ENCODE data around the gene UNC13B. TPM values are rescaled to one million over a fixed set of nuclear protein-coding genes. Genes with fewer than 3 reads are reported as not detected.

The UNC13B gene
- total RNA-seq, 2 experiments from 2014 or later: 0.64 to 1.1 TPM

GRCh38 chr9:35279946-35280345 is 118.1 kb downstream of the UNC13B start:
- ATAC-seq (ENCODE audit: low read depth): no peak
- no peak for DNase-seq
- POLR2A ChIA-PET: no interaction called here
- Mint-ChIP-seq H3K27me3 (peaks cover 13% of the 10 kb centered on the region), H3K4me3 (no peak overlapping the region), H3K36me3 (peaks cover 4% of the 10 kb centered on the region), H3K4me1 (peaks cover 11% of the 10 kb centered on the region), H3K9me3 (no peaks in the 10 kb centered on the region), H3K27ac (no peak overlapping the region)

- POLR2A ChIA-PET: no interaction called here
- peaks cover 11% of the 10 kb centered on the region for H3K4me1 Mint-ChIP-seq
- no peak for DNase-seq
- peaks cover 4% of the 10 kb centered on the region for H3K36me3 Mint-ChIP-seq
- no peaks in the 10 kb centered on the region for H3K9me3 Mint-ChIP-seq
- H3K4me3 Mint-ChIP-seq: no peak overlapping the region
- no peak overlapping the region for H3K27ac Mint-ChIP-seq
- ATAC-seq (ENCODE audit: low read depth): no peak
- peaks cover 13% of the 10 kb centered on the region for H3K27me3 Mint-ChIP-seq
These were observed 118.6 kb downstream of the UNC13B start for GRCh38 chr9:35280399-35280798.

- no peaks in the 10 kb centered on the region for H3K4me1 Mint-ChIP-seq
- peaks cover 18% of the 10 kb centered on the region for H3K27me3 Mint-ChIP-seq
- DNase-seq (no peak), ATAC-seq (ENCODE audit: low read depth) (no peak)
- no peaks in the 10 kb centered on the region for H3K36me3 Mint-ChIP-seq
- no peaks in the 10 kb centered on the region for H3K9me3 Mint-ChIP-seq
- POLR2A ChIA-PET: interaction anchor here (0.7 kb wide), 1 partner anchor 236 kb away, joined by 4 read pairs; no protein-coding TSS in a partner anchor
- H3K27ac Mint-ChIP-seq: no peak overlapping the region
- H3K4me3 Mint-ChIP-seq: no peak overlapping the region
These were observed 123.9 kb downstream of the UNC13B start for GRCh38 chr9:35285731-35286130.

DNA sequence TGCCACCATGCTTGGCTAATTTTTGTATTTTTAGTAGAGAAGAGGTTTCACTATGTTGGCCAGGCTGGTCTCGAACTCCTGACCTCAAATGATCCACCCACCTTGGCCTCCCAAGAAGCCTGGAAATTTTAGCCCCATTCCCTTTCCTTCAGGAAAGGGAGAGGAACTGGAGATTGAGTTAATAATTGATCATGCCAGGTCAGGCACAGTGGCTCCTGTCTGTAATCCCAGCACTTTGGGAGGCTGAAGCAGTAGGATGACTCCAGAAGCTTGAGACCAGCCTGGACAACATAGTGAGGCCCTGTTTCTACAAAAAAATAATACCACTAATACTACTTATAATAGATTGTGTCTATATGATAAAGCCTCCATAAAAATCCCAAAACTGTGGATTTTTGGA is 124.6 kb downstream of the UNC13B start:
- no peak overlapping the region for H3K4me3 Mint-ChIP-seq
- no peak overlapping the region for H3K27ac Mint-ChIP-seq
- POLR2A ChIA-PET: no interaction called here
- H3K9me3 Mint-ChIP-seq: no peaks in the 10 kb centered on the region
- ATAC-seq (ENCODE audit: low read depth): no peak
- H3K36me3 Mint-ChIP-seq: no peaks in the 10 kb centered on the region
- peaks cover 18% of the 10 kb centered on the region for H3K27me3 Mint-ChIP-seq
- H3K4me1 Mint-ChIP-seq: no peaks in the 10 kb centered on the region
- DNase-seq: no peak

GRCh38 chr9:35287987-35288632 is 126.3 kb downstream of the UNC13B start:
- H3K27me3 Mint-ChIP-seq: peaks cover 15% of the 10 kb centered on the region
- no peaks in the 10 kb centered on the region for H3K36me3 Mint-ChIP-seq
- no peaks in the 10 kb centered on the region for H3K4me1 Mint-ChIP-seq
- no peak for ATAC-seq (ENCODE audit: low read depth)
- no peak for DNase-seq
- no peak overlapping the region for H3K27ac Mint-ChIP-seq
- H3K9me3 Mint-ChIP-seq: no peaks in the 10 kb centered on the region
- H3K4me3 Mint-ChIP-seq: no peak overlapping the region
- POLR2A ChIA-PET: no interaction called here

DNA sequence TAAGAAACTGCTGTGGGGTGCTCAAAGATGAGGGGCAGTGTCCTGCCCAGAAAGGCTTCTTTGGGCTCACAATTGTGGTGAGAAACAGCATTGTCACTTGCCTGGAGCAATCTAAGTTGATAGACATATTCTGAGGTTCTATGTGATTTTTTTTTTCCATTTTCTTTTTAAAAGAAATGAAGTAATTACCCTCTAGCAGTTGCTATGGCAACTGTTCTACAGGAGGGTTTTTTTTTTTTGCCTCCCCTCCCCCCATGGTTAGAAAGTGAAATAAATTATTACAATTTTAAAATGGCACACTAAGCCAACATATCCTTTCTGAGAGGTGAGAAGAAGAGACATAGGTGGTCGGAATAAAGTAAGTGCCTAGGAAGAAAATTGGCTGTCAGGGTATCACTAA is 127.0 kb downstream of the UNC13B start:
- Mint-ChIP-seq H3K27ac (no peak overlapping the region), H3K4me3 (no peak overlapping the region), H3K27me3 (peaks cover 11% of the 10 kb centered on the region), H3K9me3 (no peaks in the 10 kb centered on the region), H3K36me3 (no peaks in the 10 kb centered on the region), H3K4me1 (no peaks in the 10 kb centered on the region)
- DNase-seq (no peak), ATAC-seq (ENCODE audit: low read depth) (no peak)
- POLR2A ChIA-PET: no interaction called here

DNA sequence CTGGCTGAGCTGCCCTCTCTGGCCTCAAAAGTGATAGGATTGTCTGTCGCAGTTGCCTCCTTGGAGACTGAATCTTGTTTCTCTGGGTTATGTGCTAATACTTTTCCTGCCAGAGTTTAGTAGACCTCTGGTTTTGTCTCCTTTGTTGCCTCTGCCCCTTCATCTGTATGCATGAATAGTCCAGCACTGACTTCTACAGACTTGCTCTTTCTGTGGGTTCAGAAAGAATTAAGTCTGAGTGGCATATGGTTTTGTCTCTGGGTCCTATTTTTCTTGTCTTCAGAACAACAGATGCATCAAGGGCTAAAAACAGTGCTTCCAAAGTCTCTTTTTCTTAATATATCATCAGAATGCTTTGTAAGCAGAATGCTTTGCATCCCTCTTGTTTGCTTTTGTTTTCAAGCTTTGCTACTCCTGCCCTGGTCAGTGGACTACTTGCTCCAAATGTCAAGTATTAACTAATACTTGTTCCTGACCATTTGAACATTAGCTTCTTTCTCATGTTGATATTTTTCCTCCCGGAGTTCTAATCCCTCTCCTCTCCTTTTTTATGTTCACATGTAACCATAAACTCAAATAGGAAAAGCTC is 131.7 kb downstream of the UNC13B start:
- H3K9me3 Mint-ChIP-seq: no peaks in the 10 kb centered on the region
- POLR2A ChIA-PET: no interaction called here
- H3K4me1 Mint-ChIP-seq: no peaks in the 10 kb centered on the region
- H3K27ac Mint-ChIP-seq: no peak overlapping the region
- ATAC-seq (ENCODE audit: low read depth) (no peak), DNase-seq (no peak)
- peaks cover 10% of the 10 kb centered on the region for H3K27me3 Mint-ChIP-seq
- H3K4me3 Mint-ChIP-seq: no peak overlapping the region
- no peaks in the 10 kb centered on the region for H3K36me3 Mint-ChIP-seq

DNA sequence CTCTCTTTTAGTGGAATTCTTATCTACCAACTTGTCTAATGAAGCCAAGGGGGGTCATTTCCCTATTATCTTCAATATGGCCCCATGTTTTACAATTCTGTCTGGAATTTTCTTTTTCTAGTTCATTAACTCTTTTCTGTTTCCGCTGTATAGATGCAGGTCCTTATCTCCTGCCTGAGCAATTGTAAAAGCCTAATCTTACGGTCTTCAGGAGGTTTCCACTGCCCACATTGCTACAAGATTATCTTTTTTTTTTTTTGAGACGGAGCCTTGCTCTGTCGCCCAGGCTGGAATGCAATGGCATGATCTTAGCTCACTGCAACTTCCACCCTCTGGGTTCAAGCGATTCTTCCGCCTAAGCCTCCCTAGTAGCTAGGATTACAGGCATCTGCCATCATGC is 132.3 kb downstream of the UNC13B start:
- Mint-ChIP-seq H3K27ac (no peak overlapping the region), H3K9me3 (no peaks in the 10 kb centered on the region), H3K36me3 (no peaks in the 10 kb centered on the region), H3K4me1 (no peaks in the 10 kb centered on the region), H3K4me3 (no peak overlapping the region), H3K27me3 (peaks cover 10% of the 10 kb centered on the region)
- ATAC-seq (ENCODE audit: low read depth) (no peak), DNase-seq (no peak)
- POLR2A ChIA-PET: no interaction called here

DNA sequence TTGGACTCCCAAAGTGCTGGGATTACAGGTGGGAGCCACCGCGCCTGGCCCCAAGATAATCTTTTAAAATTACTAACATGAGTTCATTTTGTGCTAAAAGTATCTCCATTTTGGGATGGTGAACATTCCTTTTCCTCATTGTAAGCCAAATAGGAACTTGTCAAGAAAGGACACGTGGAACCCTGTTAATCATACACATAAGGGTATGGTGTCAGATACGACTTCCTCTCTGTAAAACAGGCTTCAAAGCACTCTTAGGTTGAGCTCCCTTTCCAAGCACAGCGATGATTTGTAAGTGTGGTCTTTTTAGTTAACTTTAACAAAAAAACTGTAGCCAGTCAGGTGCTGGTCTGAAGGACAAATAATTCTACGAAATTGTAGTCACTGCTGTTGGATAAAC is 132.7 kb downstream of the UNC13B start:
- Mint-ChIP-seq H3K27me3 (peaks cover 11% of the 10 kb centered on the region), H3K9me3 (no peaks in the 10 kb centered on the region), H3K4me1 (no peaks in the 10 kb centered on the region), H3K27ac (no peak overlapping the region), H3K4me3 (no peak overlapping the region), H3K36me3 (no peaks in the 10 kb centered on the region)
- no peak for ATAC-seq (ENCODE audit: low read depth)
- POLR2A ChIA-PET: no interaction called here
- no peak for DNase-seq

DNA sequence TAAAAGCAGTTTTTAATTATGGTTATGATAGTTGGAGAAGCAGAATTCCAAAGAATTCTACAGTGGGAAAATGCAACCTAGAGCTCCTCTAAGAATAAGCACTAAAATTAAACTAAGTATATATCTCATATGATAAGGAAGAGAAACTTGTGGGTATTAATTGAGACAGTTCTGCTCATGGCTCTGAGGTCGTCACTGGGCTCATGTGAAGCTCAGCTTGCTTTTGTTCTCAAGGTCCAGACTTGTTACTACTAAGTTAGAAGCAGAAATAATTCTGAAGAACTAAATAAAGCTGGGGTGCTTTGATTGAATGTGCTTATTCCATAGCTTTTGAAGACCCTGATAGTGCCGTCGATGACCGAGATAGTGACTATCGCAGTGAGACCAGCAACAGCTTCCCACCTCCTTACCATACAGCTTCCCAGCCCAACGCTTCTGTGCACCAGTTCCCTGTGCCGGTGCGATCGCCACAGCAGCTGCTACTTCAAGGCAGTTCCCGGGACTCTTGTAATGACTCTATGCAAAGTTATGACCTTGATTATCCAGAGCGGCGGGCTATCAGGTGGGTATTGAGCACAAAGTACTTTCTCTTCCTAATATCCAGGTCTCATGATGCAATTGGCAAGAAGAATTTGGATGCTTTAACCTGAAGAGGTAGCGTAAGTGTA is 133.7 kb downstream of the UNC13B start:
- POLR2A ChIA-PET: no interaction called here
- no peak overlapping the region for H3K4me3 Mint-ChIP-seq
- H3K36me3 Mint-ChIP-seq: no peaks in the 10 kb centered on the region
- ATAC-seq (ENCODE audit: low read depth) (no peak), DNase-seq (no peak)
- no peak overlapping the region for H3K27ac Mint-ChIP-seq
- no peaks in the 10 kb centered on the region for H3K9me3 Mint-ChIP-seq
- peaks cover 16% of the 10 kb centered on the region for H3K27me3 Mint-ChIP-seq
- no peaks in the 10 kb centered on the region for H3K4me1 Mint-ChIP-seq

DNA sequence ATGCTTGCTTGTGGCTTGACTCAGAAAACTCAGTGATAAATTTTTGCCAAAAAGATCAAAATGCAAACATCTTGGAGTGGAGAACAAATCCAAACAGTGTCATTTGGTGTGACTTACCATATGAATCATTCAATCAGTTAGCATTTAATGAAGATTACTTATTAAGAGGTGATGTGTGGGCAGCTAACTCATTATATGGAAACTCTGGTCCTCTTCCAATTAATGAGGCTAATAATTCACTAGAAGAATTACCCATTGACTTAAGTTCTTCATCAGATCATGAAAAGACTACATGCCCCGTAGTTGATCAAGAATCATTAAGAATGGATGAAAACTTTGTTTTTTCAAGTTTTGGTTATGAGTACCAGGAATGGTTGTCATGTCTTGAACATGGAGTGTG is 141.8 kb downstream of the UNC13B start:
- DNase-seq: no peak
- Mint-ChIP-seq H3K27me3 (peaks cover 57% of the 10 kb centered on the region), H3K9me3 (no peaks in the 10 kb centered on the region), H3K36me3 (no peaks in the 10 kb centered on the region), H3K27ac (no peak overlapping the region), H3K4me3 (no peak overlapping the region), H3K4me1 (no peaks in the 10 kb centered on the region)
- ATAC-seq (ENCODE audit: low read depth): no peak
- POLR2A ChIA-PET: no interaction called here

- POLR2A ChIA-PET: no interaction called here
- no peak overlapping the region for H3K4me3 Mint-ChIP-seq
- no peak for ATAC-seq (ENCODE audit: low read depth)
- no peaks in the 10 kb centered on the region for H3K9me3 Mint-ChIP-seq
- no peak for DNase-seq
- peaks cover 50% of the 10 kb centered on the region for H3K27me3 Mint-ChIP-seq
- no peaks in the 10 kb centered on the region for H3K36me3 Mint-ChIP-seq
- no peaks in the 10 kb centered on the region for H3K4me1 Mint-ChIP-seq
- H3K27ac Mint-ChIP-seq: no peak overlapping the region
These were observed 144.5 kb downstream of the UNC13B start for GRCh38 chr9:35306283-35306682.

DNA sequence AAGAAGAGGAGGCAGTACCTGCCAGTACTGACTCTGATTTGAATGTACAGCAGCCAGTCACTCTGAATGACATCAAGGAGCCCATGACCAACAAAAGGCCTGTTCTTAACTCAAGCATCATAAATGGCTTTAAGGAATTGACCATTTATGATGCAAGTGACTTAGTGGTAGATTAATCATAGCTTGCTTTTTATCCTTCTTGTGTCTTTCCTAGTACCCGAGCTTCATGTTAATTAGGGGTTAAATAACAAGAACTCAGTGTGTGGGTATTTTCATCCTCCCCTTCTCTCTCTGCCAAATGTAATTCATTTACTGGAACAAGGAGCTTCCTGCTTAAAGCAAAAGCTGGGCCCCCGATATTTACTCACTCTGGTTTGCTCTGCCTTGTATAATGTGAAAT is 146.5 kb downstream of the UNC13B start:
- H3K4me3 Mint-ChIP-seq: no peak overlapping the region
- H3K4me1 Mint-ChIP-seq: no peaks in the 10 kb centered on the region
- POLR2A ChIA-PET: no interaction called here
- ATAC-seq (ENCODE audit: low read depth) (no peak), DNase-seq (no peak)
- no peak overlapping the region for H3K27ac Mint-ChIP-seq
- no peaks in the 10 kb centered on the region for H3K36me3 Mint-ChIP-seq
- no peaks in the 10 kb centered on the region for H3K9me3 Mint-ChIP-seq
- peaks cover 35% of the 10 kb centered on the region for H3K27me3 Mint-ChIP-seq

GRCh38 chr9:35311891-35312639 is 150.3 kb downstream of the UNC13B start:
- H3K9me3 Mint-ChIP-seq: no peaks in the 10 kb centered on the region
- H3K4me1 Mint-ChIP-seq: no peaks in the 10 kb centered on the region
- POLR2A ChIA-PET: no interaction called here
- no peak for DNase-seq
- no peak for ATAC-seq (ENCODE audit: low read depth)
- H3K4me3 Mint-ChIP-seq: no peak overlapping the region
- no peak overlapping the region for H3K27ac Mint-ChIP-seq
- peaks cover 6% of the 10 kb centered on the region for H3K27me3 Mint-ChIP-seq
- H3K36me3 Mint-ChIP-seq: no peaks in the 10 kb centered on the region
